ENCODE data around the gene LRRC8B. TPM values are rescaled to one million over a fixed set of nuclear protein-coding genes. Genes with fewer than 3 reads are reported as not detected.

LRRC8B gene
- total and polyA plus RNA-seq, 4 experiments from 2014 or later: 15.0 to 18.1 (median 16.8) TPM

GRCh38 chr1:89546934-89547562 is 22.4 kb downstream of the LRRC8B start:
- intact Hi-C loops (cut with micrococcal nuclease): loop anchor here (5.0 kb wide), 1 partner anchor 35 kb away; no protein-coding TSS in a partner anchor
- Histone ChIP-seq H3K27me3 (ENCODE audit: insufficient read depth, low read length) (no peaks in the 10 kb centered on the region), H3K9me3 (ENCODE audit: control insufficient read depth in 1 of 2, low read length in 2 of 2) (no peaks in the 10 kb centered on the region), H3K36me3 (ENCODE audit: insufficient read depth, low read length) (no peaks in the 10 kb centered on the region), H3K4me3 (ENCODE audit: low read length in 2 of 2) (no peak overlapping the region), H3K4me1 (ENCODE audit: insufficient read depth, low read length) (peaks cover 37% of the 10 kb centered on the region), H3K27ac (ENCODE audit: low read depth, low read length) (no peak overlapping the region)
- Mint-ChIP-seq H3K27ac (no peak overlapping the region), H3K27me3 (no peaks in the 10 kb centered on the region), H3K4me1 (peaks cover 34 to 60% (median 50%) of the 10 kb centered on the region in 4 donors), H3K9me3 (no peaks in the 10 kb centered on the region), H3K36me3 (peaks cover 10 to 18% of the 10 kb centered on the region in 2 donors), H3K4me3 (no peak overlapping the region)
- ChIA-PET POLR2A (ENCODE audit: partially characterized antibody) (no interaction called here), CTCF (ENCODE audit: partially characterized antibody) (interaction anchor here (1.2 kb wide), 1 partner anchor 216 kb away, joined by 5 read pairs; no protein-coding TSS in a partner anchor)
- DNase-seq: no peak

GRCh38 chr1:89547563-89548116 is 23.0 kb downstream of the LRRC8B start:
- CTCF ChIA-PET (ENCODE audit: partially characterized antibody): no interaction called here
- H3K4me1 Mint-ChIP-seq: peaks cover 36 to 62% (median 53%) of the 10 kb centered on the region in 4 donors

GRCh38 chr1:89548122-89548857 is 23.7 kb downstream of the LRRC8B start:
- POLR2A ChIA-PET (ENCODE audit: partially characterized antibody): no interaction called here
- Histone ChIP-seq H3K36me3 (ENCODE audit: insufficient read depth, low read length) (no peaks in the 10 kb centered on the region), H3K9me3 (ENCODE audit: control insufficient read depth in 1 of 2, low read length in 2 of 2) (no peaks in the 10 kb centered on the region), H3K4me3 (ENCODE audit: low read length in 2 of 2) (no peak overlapping the region), H3K4me1 (ENCODE audit: insufficient read depth, low read length) (peaks cover 50% of the 10 kb centered on the region), H3K27ac (ENCODE audit: low read depth, low read length) (no peak overlapping the region), H3K27me3 (ENCODE audit: insufficient read depth, low read length) (no peaks in the 10 kb centered on the region)
- H3K36me3 Mint-ChIP-seq: peaks cover 10 to 18% of the 10 kb centered on the region in 2 donors
- H3K27ac Mint-ChIP-seq: no peak overlapping the region
- H3K27me3 Mint-ChIP-seq: no peaks in the 10 kb centered on the region
- H3K4me3 Mint-ChIP-seq: no peak overlapping the region
- no peak for DNase-seq
- peaks cover 42 to 68% (median 52%) of the 10 kb centered on the region in 4 donors for H3K4me1 Mint-ChIP-seq
- intact Hi-C loops (cut with micrococcal nuclease): loop anchor here (5.0 kb wide), 1 partner anchor 34 kb away; no protein-coding TSS in a partner anchor
- CTCF ChIA-PET (ENCODE audit: partially characterized antibody): interaction anchor here (1.0 kb wide), 1 partner anchor 65 kb away, joined by 3 read pairs; no protein-coding TSS in a partner anchor
- no peaks in the 10 kb centered on the region for H3K9me3 Mint-ChIP-seq

More at GRCh38 chr1:89547563-89548116, 23.0 kb downstream of the LRRC8B start:
- intact Hi-C loops (cut with micrococcal nuclease): loop anchor here (5.0 kb wide), 1 partner anchor 35 kb away; no protein-coding TSS in a partner anchor
- Histone ChIP-seq H3K27me3 (ENCODE audit: insufficient read depth, low read length) (no peaks in the 10 kb centered on the region), H3K9me3 (ENCODE audit: control insufficient read depth in 1 of 2, low read length in 2 of 2) (no peaks in the 10 kb centered on the region), H3K27ac (ENCODE audit: low read depth, low read length) (no peak overlapping the region), H3K36me3 (ENCODE audit: insufficient read depth, low read length) (no peaks in the 10 kb centered on the region), H3K4me1 (ENCODE audit: insufficient read depth, low read length) (peaks cover 43% of the 10 kb centered on the region), H3K4me3 (ENCODE audit: low read length in 2 of 2) (no peak overlapping the region)
- no peak overlapping the region for H3K27ac Mint-ChIP-seq
- DNase-seq: no peak
- H3K4me3 Mint-ChIP-seq: no peak overlapping the region
- POLR2A ChIA-PET (ENCODE audit: partially characterized antibody): no interaction called here
- no peaks in the 10 kb centered on the region for H3K9me3 Mint-ChIP-seq
- H3K27me3 Mint-ChIP-seq: no peaks in the 10 kb centered on the region
- H3K36me3 Mint-ChIP-seq: peaks cover 10 to 18% of the 10 kb centered on the region in 2 donors

GRCh38 chr1:89550995-89551394 is 26.4 kb downstream of the LRRC8B start:
- Mint-ChIP-seq H3K4me3 (peak overlapping the region in 1 of 8 donors; percentile 43), H3K27ac (peak overlapping the region in 1 of 7 donors; percentile 11), H3K36me3 (peaks cover 14 to 25% of the 10 kb centered on the region in 2 donors), H3K27me3 (no peaks in the 10 kb centered on the region), H3K4me1 (peaks cover 30 to 53% (median 41%) of the 10 kb centered on the region in 4 donors), H3K9me3 (no peaks in the 10 kb centered on the region)
- Histone ChIP-seq H3K36me3 (ENCODE audit: insufficient read depth, low read length) (no peaks in the 10 kb centered on the region), H3K27ac (ENCODE audit: low read depth, low read length) (no peak overlapping the region), H3K27me3 (ENCODE audit: insufficient read depth, low read length) (no peaks in the 10 kb centered on the region), H3K4me1 (ENCODE audit: insufficient read depth, low read length) (peaks cover 37% of the 10 kb centered on the region), H3K4me3 (ENCODE audit: low read length in 2 of 2) (no peak overlapping the region), H3K9me3 (ENCODE audit: control insufficient read depth in 1 of 2, low read length in 2 of 2) (no peaks in the 10 kb centered on the region)
- ChIA-PET POLR2A (ENCODE audit: partially characterized antibody) (interaction anchor here (1.2 kb wide), 1 partner anchor 25 kb away, joined by 3 read pairs; no protein-coding TSS in a partner anchor), CTCF (ENCODE audit: partially characterized antibody) (interaction anchor here (1.1 kb wide), 1 partner anchor 15 kb away, joined by 3 read pairs; no protein-coding TSS in a partner anchor)
- intact Hi-C loops (cut with micrococcal nuclease): loop anchor here (1.0 kb wide), 1 partner anchor 11 kb away; no protein-coding TSS in a partner anchor
- no peak for DNase-seq

- intact Hi-C loops (cut with micrococcal nuclease): no loop called here
- no peak overlapping the region for H3K27ac ChIP-seq (ENCODE audit: low read depth, low read length)
- Mint-ChIP-seq H3K36me3 (peaks cover 16 to 37% of the 10 kb centered on the region in 2 donors), H3K4me1 (peaks cover 30 to 56% (median 43%) of the 10 kb centered on the region in 4 donors), H3K27ac (peak overlapping the region in 4 of 7 donors; percentile 13 to 37 (median 35)), H3K4me3 (peak overlapping the region in 7 of 8 donors; percentile 6 to 76 (median 40)), H3K27me3 (no peaks in the 10 kb centered on the region), H3K9me3 (no peaks in the 10 kb centered on the region)
- no peaks in the 10 kb centered on the region for H3K36me3 ChIP-seq (ENCODE audit: insufficient read depth, low read length)
- H3K4me1 ChIP-seq (ENCODE audit: insufficient read depth, low read length): peaks cover 23% of the 10 kb centered on the region
- ChIA-PET POLR2A (ENCODE audit: partially characterized antibody) (interaction anchor here (0.7 to 0.9 kb wide), 2 partner anchors 13 to 16 kb away, joined by 3 to 4 read pairs; no protein-coding TSS in a partner anchor), CTCF (ENCODE audit: partially characterized antibody) (no interaction called here)
- no peaks in the 10 kb centered on the region for H3K9me3 ChIP-seq (ENCODE audit: control insufficient read depth in 1 of 2, low read length in 2 of 2)
- no peak overlapping the region for H3K4me3 ChIP-seq (ENCODE audit: low read length in 2 of 2)
- no peak for DNase-seq
- H3K27me3 ChIP-seq (ENCODE audit: insufficient read depth, low read length): no peaks in the 10 kb centered on the region
Observed at GRCh38 chr1:89552471-89553081, 27.9 kb downstream of the LRRC8B start.

- no peaks in the 10 kb centered on the region for H3K27me3 Mint-ChIP-seq
- H3K27me3 ChIP-seq (ENCODE audit: insufficient read depth, low read length): no peaks in the 10 kb centered on the region
- H3K9me3 Mint-ChIP-seq: no peaks in the 10 kb centered on the region
- DNase-seq: no peak
- no peak overlapping the region for H3K27ac ChIP-seq (ENCODE audit: low read depth, low read length)
- H3K4me1 ChIP-seq (ENCODE audit: insufficient read depth, low read length): peaks cover 23% of the 10 kb centered on the region
- POLR2A ChIA-PET (ENCODE audit: partially characterized antibody): interaction anchor here (0.9 kb wide), 1 partner anchor 13 kb away, joined by 3 read pairs; no protein-coding TSS in a partner anchor
- H3K9me3 ChIP-seq (ENCODE audit: control insufficient read depth in 1 of 2, low read length in 2 of 2): no peaks in the 10 kb centered on the region
- H3K4me3 Mint-ChIP-seq: no peak overlapping the region
- CTCF ChIA-PET (ENCODE audit: partially characterized antibody): no interaction called here
- no peak overlapping the region for H3K27ac Mint-ChIP-seq
- peaks cover 31 to 56% (median 43%) of the 10 kb centered on the region in 4 donors for H3K4me1 Mint-ChIP-seq
- peaks cover 18 to 40% of the 10 kb centered on the region in 2 donors for H3K36me3 Mint-ChIP-seq
- H3K36me3 ChIP-seq (ENCODE audit: insufficient read depth, low read length): no peaks in the 10 kb centered on the region
- H3K4me3 ChIP-seq (ENCODE audit: low read length in 2 of 2): no peak overlapping the region
- intact Hi-C loops (cut with micrococcal nuclease): no loop called here
Observed at GRCh38 chr1:89553157-89553556, 28.5 kb downstream of the LRRC8B start.
